SH-SY5Y (cell line): ENCODE measurements around the gene LEKR1.

Source experiments
- GATA2 ChIP-seq: IDR thresholded peaks from 2 replicates; pipeline ENCODE4 v1.6.1; 2011; ENCODE audit warnings: mild to moderate bottlenecking, low read depth, low read length
- GATA3 ChIP-seq: IDR thresholded peaks from 2 replicates; pipeline ENCODE4 v1.6.1; 2011; ENCODE audit warnings: low read depth, mild to moderate bottlenecking, low read length, moderate library complexity

DNA sequence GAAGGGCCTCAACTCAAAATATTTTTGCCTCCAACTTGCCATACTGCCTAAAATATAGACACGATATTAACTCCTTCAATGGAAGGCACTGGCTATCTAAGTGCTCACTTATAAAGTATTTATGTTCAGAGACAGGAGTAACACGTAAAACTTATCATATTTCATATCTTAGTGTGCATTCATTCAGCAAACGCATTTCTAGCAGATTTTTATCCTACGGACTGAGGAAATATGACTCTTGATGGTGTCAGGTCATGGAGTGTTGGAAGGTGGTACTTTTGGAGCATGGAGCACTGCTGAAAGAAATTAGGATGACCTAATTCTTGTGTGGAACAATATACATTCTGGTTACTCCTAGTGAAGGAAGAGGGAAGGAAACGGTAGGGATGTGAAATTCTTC, 43.8 kb upstream of the LEKR1 start:
- TF ChIP-seq GATA2 (no peak), GATA3 (no peak)
